ENCODE results near the gene SNAI1.

DNA sequence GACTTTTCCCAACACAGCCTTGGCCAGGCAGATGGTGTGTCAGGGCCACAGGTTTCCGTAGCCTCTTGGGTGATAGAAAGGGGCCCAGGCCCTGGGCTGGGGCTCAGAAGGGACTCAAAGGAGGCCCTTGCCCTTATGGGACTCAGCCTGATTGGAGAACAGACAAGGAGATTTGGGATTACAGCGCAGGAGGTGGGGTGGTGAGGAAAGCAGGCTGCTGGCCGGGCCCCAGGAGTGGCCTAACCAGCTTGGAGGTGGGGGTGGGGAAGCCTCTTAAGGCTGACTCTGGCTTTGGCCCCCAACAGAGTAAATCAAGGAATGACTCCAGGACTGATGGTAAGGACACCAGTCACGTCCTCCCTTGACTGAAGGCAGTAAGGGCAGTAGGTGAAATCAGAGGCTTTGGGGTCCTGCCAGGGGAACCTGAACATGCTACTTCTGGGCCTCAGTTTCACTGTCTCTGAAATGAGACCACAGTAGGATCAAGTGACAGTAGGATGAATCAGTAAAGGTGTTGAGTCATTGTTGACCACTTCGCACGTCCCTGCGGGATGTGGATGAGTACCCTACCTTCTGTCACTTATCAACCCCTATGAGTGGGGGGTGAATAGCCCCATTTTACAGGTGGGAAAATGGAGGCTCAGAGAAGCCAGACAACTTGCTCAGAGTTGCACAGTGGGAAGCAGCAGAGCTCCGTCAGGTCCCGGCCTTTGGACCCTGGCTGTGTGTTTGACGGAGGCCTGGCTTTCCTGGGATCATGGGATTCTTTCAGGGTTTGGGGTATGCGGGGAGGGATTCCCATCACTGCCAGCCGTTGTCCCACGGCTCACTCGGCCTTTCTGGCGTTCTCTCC, 4.5 kb downstream of the SNAI1 start:
- TF ChIP-seq, protein P1, sequence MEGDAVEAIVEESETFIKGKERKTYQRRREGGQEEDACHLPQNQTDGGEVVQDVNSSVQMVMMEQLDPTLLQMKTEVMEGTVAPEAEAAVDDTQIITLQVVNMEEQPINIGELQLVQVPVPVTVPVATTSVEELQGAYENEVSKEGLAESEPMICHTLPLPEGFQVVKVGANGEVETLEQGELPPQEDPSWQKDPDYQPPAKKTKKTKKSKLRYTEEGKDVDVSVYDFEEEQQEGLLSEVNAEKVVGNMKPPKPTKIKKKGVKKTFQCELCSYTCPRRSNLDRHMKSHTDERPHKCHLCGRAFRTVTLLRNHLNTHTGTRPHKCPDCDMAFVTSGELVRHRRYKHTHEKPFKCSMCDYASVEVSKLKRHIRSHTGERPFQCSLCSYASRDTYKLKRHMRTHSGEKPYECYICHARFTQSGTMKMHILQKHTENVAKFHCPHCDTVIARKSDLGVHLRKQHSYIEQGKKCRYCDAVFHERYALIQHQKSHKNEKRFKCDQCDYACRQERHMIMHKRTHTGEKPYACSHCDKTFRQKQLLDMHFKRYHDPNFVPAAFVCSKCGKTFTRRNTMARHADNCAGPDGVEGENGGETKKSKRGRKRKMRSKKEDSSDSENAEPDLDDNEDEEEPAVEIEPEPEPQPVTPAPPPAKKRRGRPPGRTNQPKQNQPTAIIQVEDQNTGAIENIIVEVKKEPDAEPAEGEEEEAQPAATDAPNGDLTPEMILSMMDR (IDR thresholded peaks at IDR 0.05), result no peak
- TF ChIP-seq EP300 (IDR thresholded peaks at IDR 0.05), result no peak

Data from ovary (tissue), 3 donors.